A549 (cell line): ENCODE results near the gene ZNF865. TPM values are rescaled to one million over a fixed set of nuclear protein-coding genes. Genes with fewer than 3 reads are reported as not detected.

Source experiments
- ATAC-seq, 2 experiments: fragments of 200-7000 bp in 1 of 2; fragments of >200 bp in 1 of 2; cut with Nextera tagmentation in 1 of 2; cut with Tn5 transposase in 1 of 2; 3 replicates each; pipeline versions ENCODE4 v1.8.0 to v1.9.1; 2018 to 2020; ENCODE audit warnings: mild to moderate bottlenecking in 1 of 2, moderate library complexity in 1 of 2
- CTCF ChIA-PET: fragments of 300-600 bp; sonication (Branson Sonifier 250); formaldehyde crosslinking; extraction: SDS; loops from one replicate; lab custom pipeline; 2021; ENCODE audit warnings: antibody characterized with exemption, inconsistent platforms; lab: Yijun Ruan, JAX
- POLR2A ChIA-PET: fragments of 350-600 bp; formaldehyde crosslinking; extraction: SDS; loops from one replicate; lab custom pipeline; 2021; ENCODE audit warnings: antibody characterized with exemption, inconsistent platforms; lab: Yijun Ruan, JAX
- DNase-seq, 2 experiments: peaks; one replicate each; pipeline versions ENCODE4 v3.0.0 to v3.0.0-alpha.2; 2011 to 2016; ENCODE audit warnings: low read depth in 1 of 2, low spot score in 1 of 2
- FAIRE-seq: peaks from 2 replicates; lab custom pipeline; 2011; peaks lifted over from hg19 to GRCh38; lab: Jason Lieb, UNC
- H3K27ac ChIP-seq, 2 experiments: fragments of >200 bp; sonication (Bioruptor Twin); formaldehyde crosslinking; 3 replicates each; pipeline ENCODE4 v1.5.1; 2016 to 2017
- H3K4me1 ChIP-seq: fragments of >200 bp; sonication (Bioruptor Twin); formaldehyde crosslinking; 3 replicates; pipeline ENCODE4 v1.6.1; 2016
- H3K4me2 ChIP-seq: fragments of >200 bp; sonication (Bioruptor Twin); formaldehyde crosslinking; 3 replicates; pipeline ENCODE4 v1.6.1; 2016
- H3K4me3 ChIP-seq: fragments of >200 bp; sonication (Bioruptor Twin); formaldehyde crosslinking; 3 replicates; pipeline ENCODE4 v1.5.1; 2016
- H3K9me3 ChIP-seq: fragments of >200 bp; sonication (Bioruptor Twin); formaldehyde crosslinking; 3 replicates; pipeline ENCODE4 v1.6.1; 2016
- CBX2 ChIP-seq: fragments of 200-600 bp; sonication (generic); IDR thresholded peaks from 2 replicates; pipeline ENCODE4 v1.6.1; 2016; ENCODE audit warnings: low read depth, mild to moderate bottlenecking, borderline replicate concordance
- CHD4 ChIP-seq: fragments of 200-600 bp; sonication (generic); IDR thresholded peaks from 2 replicates; pipeline ENCODE4 v1.6.1; 2016; ENCODE audit warnings: antibody characterized with exemption, mild to moderate bottlenecking, borderline replicate concordance
- EHMT2 ChIP-seq: fragments of 200-600 bp; sonication (generic); IDR thresholded peaks from 2 replicates; pipeline ENCODE4 v1.6.1; 2016; ENCODE audit warnings: antibody characterized with exemption, low read depth, mild to moderate bottlenecking, moderate library complexity
- ESRRA ChIP-seq: fragments of 150-350 bp; IDR thresholded peaks from 2 replicates; pipeline ENCODE4 v1.6.1; 2014; ENCODE audit warnings: mild to moderate bottlenecking, low read length, borderline replicate concordance
- FOSL2 ChIP-seq, 2 experiments: fragments of 450-650 bp in 1 of 2; fragments of >200 bp in 1 of 2; sonication (Bioruptor Twin) in 1 of 2; formaldehyde crosslinking; IDR thresholded peaks; 2 replicates each; pipeline versions ENCODE4 v1.5.0 to v1.6.1; 2016 to 2020; ENCODE audit warnings: mild to moderate bottlenecking in 1 of 2, moderate library complexity in 1 of 2
- FOXS1 ChIP-seq: fragments of 250-450 bp; sonication (Bioruptor Pico); IDR thresholded peaks from 2 replicates; pipeline ENCODE4 v1.5.0; 2020; ENCODE audit warnings: mild to moderate bottlenecking, moderate library complexity
- HEYL ChIP-seq: fragments of 250-450 bp; sonication (Bioruptor Pico); IDR thresholded peaks from 2 replicates; pipeline ENCODE4 v1.8.0; 2021; ENCODE audit warnings: mild to moderate bottlenecking, moderate library complexity
- HOXA7 ChIP-seq: fragments of 250-450 bp; sonication (Bioruptor Pico); IDR thresholded peaks from 2 replicates; pipeline ENCODE4 v1.5.0; 2020; ENCODE audit warnings: mild to moderate bottlenecking, moderate library complexity
- HOXB13 ChIP-seq: fragments of 250-450 bp; sonication (Bioruptor Pico); IDR thresholded peaks from 2 replicates; pipeline ENCODE4 v1.5.0; 2020; ENCODE audit warnings: low read depth, mild to moderate bottlenecking, moderate library complexity
- HOXB5 ChIP-seq: fragments of 250-450 bp; sonication (Bioruptor Pico); IDR thresholded peaks from 2 replicates; pipeline ENCODE4 v1.5.0; 2020; ENCODE audit warnings: mild to moderate bottlenecking, moderate library complexity
- JUN ChIP-seq, 2 experiments: fragments of >200 bp; sonication (Bioruptor Twin); formaldehyde crosslinking; IDR thresholded peaks; 2 replicates in 1 of 2; 3 replicates in 1 of 2; pipeline ENCODE4 v1.6.1; 2016 to 2017
- JUNB ChIP-seq: fragments of >200 bp; sonication (Bioruptor Twin); formaldehyde crosslinking; IDR thresholded peaks from 2 replicates; pipeline ENCODE4 v1.6.1; 2016
- KDM5A ChIP-seq: fragments of 200-600 bp; sonication (generic); IDR thresholded peaks from 2 replicates; pipeline ENCODE4 v1.6.1; 2016; ENCODE audit warnings: antibody characterized with exemption, mild to moderate bottlenecking
- MYC ChIP-seq: IDR thresholded peaks from 2 replicates; pipeline ENCODE4 v1.6.1; 2012; ENCODE audit warnings: mild to moderate bottlenecking, inconsistent platforms, low read length, improper control_type of control experiment, borderline replicate concordance
- NFE2L2 ChIP-seq: fragments of 150-350 bp; conservative IDR thresholded peaks from 2 replicates; pipeline ENCODE4 v1.6.1; 2014; ENCODE audit warnings: low read length
- NR3C1 ChIP-seq: fragments of >200 bp; sonication (Bioruptor Twin); formaldehyde crosslinking; IDR thresholded peaks from 3 replicates; pipeline ENCODE4 v1.6.1; 2017
- PHF8 ChIP-seq: fragments of 200-600 bp; sonication (generic); IDR thresholded peaks from 2 replicates; pipeline ENCODE4 v1.6.1; 2016; ENCODE audit warnings: low read depth, mild to moderate bottlenecking, antibody characterized with exemption, moderate library complexity, borderline replicate concordance
- POLR2A ChIP-seq: IDR thresholded peaks from 2 replicates; pipeline ENCODE4 v1.6.1; 2012; ENCODE audit warnings: mild to moderate bottlenecking, low read length
- POLR2AphosphoS2 ChIP-seq: conservative IDR thresholded peaks from 2 replicates; pipeline ENCODE4 v1.6.1; 2012; ENCODE audit warnings: low read length, improper control_type of control experiment, inconsistent platforms
- RAD21 ChIP-seq, 2 experiments: fragments of >200 bp in 1 of 2; sonication (Bioruptor Twin) in 1 of 2; formaldehyde crosslinking in 1 of 2; IDR thresholded peaks in 1 of 2; conservative IDR thresholded peaks in 1 of 2; 2 replicates in 1 of 2; 3 replicates in 1 of 2; pipeline ENCODE4 v1.6.1; 2012 to 2018; ENCODE audit warnings: inconsistent platforms in 1 of 2
- RARB ChIP-seq: fragments of 250-450 bp; sonication (Bioruptor Pico); IDR thresholded peaks from 2 replicates; pipeline ENCODE4 v1.8.0; 2021; ENCODE audit warnings: mild to moderate bottlenecking, moderate library complexity
- RCOR1 ChIP-seq: fragments of 150-350 bp; IDR thresholded peaks from 2 replicates; pipeline ENCODE4 v1.6.1; 2014; ENCODE audit warnings: antibody characterized with exemption, low read length, low read depth
- SMC3 ChIP-seq: fragments of >200 bp; sonication (Bioruptor Twin); formaldehyde crosslinking; IDR thresholded peaks from 3 replicates; pipeline ENCODE4 v1.6.1; 2018; ENCODE audit warnings: inconsistent platforms
- TFCP2L1 ChIP-seq: fragments of 250-450 bp; sonication (Bioruptor Pico); IDR thresholded peaks from 2 replicates; pipeline ENCODE4 v1.5.0; 2021; ENCODE audit warnings: mild to moderate bottlenecking
- ZC3H11A ChIP-seq: fragments of 450-650 bp; IDR thresholded peaks from 2 replicates; pipeline ENCODE4 v1.6.1; 2014; ENCODE audit warnings: antibody characterized with exemption, mild to moderate bottlenecking
- ZSCAN20 ChIP-seq: fragments of 250-450 bp; sonication (Bioruptor Pico); IDR thresholded peaks from 2 replicates; pipeline ENCODE4 v1.8.0; 2022; ENCODE audit warnings: mild to moderate bottlenecking, moderate library complexity
- WGBS: methylation state at CpG from one replicate; pipeline ENCODE4 v1.1.6; 2017; ENCODE audit errors: missing lambda C conversion rate; 5-methylcytosine and 5-hydroxymethylcytosine counted together
- polyA plus RNA-seq, 4 experiments: library from polyadenylated mRNA; depleted of rRNA in 3 of 4; stranded (reverse); fragments of >200 nt; fragmentation: RNase III in 1 of 4; extraction: RNeasy Plus Mini Kit Qiagen cat#74134 plus additional on column Dnase treatment in 1 of 4; gene quantifications; 2 replicates in 3 of 4; 3 replicates in 1 of 4; pipeline ENCODE4 v1.2.3, GENCODE V29; 2011 to 2017
- TF ChIP-seq, protein P1 (sequence below): IDR thresholded peaks from 2 replicates; pipeline ENCODE4 v1.6.1; 2012
- TF ChIP-seq, protein P2 (sequence below): IDR thresholded peaks from 2 replicates; pipeline ENCODE4 v1.6.1; 2012; ENCODE audit warnings: low read depth, borderline replicate concordance
- TF ChIP-seq, protein P3 (sequence below): fragments of >200 bp; sonication (Bioruptor Twin); formaldehyde crosslinking; IDR thresholded peaks from 3 replicates; pipeline ENCODE4 v1.6.1; 2016
- TF ChIP-seq, protein P4 (sequence below): fragments of >200 bp; sonication (Bioruptor Twin); formaldehyde crosslinking; IDR thresholded peaks from 3 replicates; pipeline ENCODE4 v1.5.1; 2016
- TF ChIP-seq, protein P5 (sequence below): fragments of 200-600 bp; sonication (generic); IDR thresholded peaks from 2 replicates; pipeline ENCODE4 v1.6.1; 2016; ENCODE audit warnings: antibody characterized with exemption, mild to moderate bottlenecking, moderate library complexity
- TF ChIP-seq, protein P6 (sequence below): fragments of >200 bp; sonication (Bioruptor Twin); formaldehyde crosslinking; IDR thresholded peaks from 2 replicates; pipeline ENCODE4 v1.6.1; 2016

Gene ZNF865
- polyA plus RNA-seq, 2 of the 4 experiments (the other 2 are of a cell fraction): 2.1 to 7.9 TPM

DNA sequence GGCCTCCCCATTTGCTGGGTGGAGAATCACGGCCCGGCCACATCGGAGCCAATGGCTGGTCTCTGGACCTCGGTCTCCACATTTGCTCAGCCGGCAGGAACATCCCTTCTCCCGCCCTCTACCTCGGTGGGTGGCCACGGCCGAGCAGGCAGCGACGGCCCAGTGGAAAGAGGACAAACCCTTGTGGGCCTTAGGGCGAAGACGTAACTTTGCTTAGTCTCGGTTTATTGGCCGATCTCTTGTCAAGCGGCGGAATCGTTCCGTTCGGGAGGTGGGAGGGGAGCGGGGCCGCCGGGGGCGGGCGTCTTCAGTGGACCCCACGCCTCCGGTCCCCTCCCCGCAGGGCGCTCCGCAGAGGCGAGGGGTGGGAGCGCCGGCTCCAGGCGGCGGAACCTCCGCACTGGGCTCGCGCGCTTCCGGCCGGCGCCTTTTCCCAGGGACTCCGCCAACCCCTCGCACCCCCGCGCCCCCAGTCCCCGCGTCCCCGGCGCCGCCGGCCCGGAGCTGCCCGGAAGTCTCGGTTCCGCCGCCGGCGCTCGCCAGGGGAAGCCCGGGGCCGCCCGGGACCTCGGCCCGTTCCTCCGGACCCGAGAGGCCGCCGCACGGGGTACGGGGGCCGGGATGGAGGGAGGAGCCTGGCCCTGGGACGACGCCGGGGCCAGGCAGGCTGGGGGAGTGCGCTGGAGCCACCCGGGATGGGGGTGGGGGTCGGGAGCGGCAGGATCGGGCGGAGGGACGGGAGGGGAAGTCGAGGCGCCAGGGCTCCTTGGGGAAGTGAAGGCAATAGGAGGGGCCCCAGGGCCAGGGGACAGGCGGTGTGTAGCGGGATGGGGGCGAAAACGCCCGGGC, 35.4 kb downstream of the ZNF865 start, which contains the start of gene ZNF580:
ZNF580 (plus strand) TSS at position 426 of the 849 bp plus-strand sequence. CDS start 1,507 bp downstream, outside the sequence.
- H3K4me1 ChIP-seq: peaks cover 37% of the 10 kb centered on the region
- H3K27ac ChIP-seq: peak within 1 kb of the TSS; percentile 92 to 97
- H3K4me3 ChIP-seq: peak within 1 kb of the TSS; percentile 63
- ChIA-PET CTCF (interaction anchor here (1.0 to 1.9 kb wide), 4 partner anchors 9 to 14 kb away, joined by 3 to 6 read pairs (median 4); no protein-coding TSS in a partner anchor), POLR2A (interaction anchor here (0.6 kb wide), 2 partner anchors 346 to 405 kb away, joined by 3 to 4 read pairs; no protein-coding TSS in a partner anchor)
- DNase-seq: peak; percentile 77 to 88
- peak; percentile 62 to 67 for ATAC-seq
- FAIRE-seq: no peak
- no peaks in the 10 kb centered on the region for H3K9me3 ChIP-seq
- peak within 1 kb of the TSS; percentile 100 for H3K4me2 ChIP-seq
- 6% methylated on average over 24 of the region's 89 CpGs for WGBS
- TF ChIP-seq KDM5A (0 out of 2 replicates have a peak, but pooled peaks have one; percentile 5), RAD21 (conservative IDR thresholded peaks at IDR 0.05 in 1 of 2, IDR thresholded peaks at IDR 0.05 in 1 of 2) (no peak), PHF8 (peak; percentile 59), HOXA7 (CRISPR knock-in tag) (no peak), HOXB5 (CRISPR knock-in tag) (no peak), JUNB (no peak), NFE2L2 (no peak), CHD4 (no peak), FOXS1 (CRISPR knock-in tag) (no peak), SMC3 (no peak), FOSL2 (IDR thresholded peaks at IDR 0.05) (no peak), FOSL2 (CRISPR knock-in tag; IDR thresholded peaks at IDR 0.05) (no peak), JUN (IDR thresholded peaks at IDR 0.05) (peak; percentile 79 to 99), RCOR1 (no peak), HEYL (CRISPR knock-in tag) (no peak), RARB (no peak), HOXB13 (CRISPR knock-in tag) (no peak), POLR2A (peak; percentile 47), TFCP2L1 (no peak), MYC (no peak), ESRRA (no peak), POLR2AphosphoS2 (no peak), NR3C1 (no peak), ZSCAN20 (CRISPR knock-in tag) (no peak), ZC3H11A (no peak), CBX2 (no peak), EHMT2 (no peak)
- TF ChIP-seq, protein P1, sequence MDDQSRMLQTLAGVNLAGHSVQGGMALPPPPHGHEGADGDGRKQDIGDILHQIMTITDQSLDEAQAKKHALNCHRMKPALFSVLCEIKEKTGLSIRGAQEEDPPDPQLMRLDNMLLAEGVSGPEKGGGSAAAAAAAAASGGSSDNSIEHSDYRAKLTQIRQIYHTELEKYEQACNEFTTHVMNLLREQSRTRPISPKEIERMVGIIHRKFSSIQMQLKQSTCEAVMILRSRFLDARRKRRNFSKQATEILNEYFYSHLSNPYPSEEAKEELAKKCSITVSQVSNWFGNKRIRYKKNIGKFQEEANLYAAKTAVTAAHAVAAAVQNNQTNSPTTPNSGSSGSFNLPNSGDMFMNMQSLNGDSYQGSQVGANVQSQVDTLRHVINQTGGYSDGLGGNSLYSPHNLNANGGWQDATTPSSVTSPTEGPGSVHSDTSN: peak; percentile 80
- TF ChIP-seq, protein P2, sequence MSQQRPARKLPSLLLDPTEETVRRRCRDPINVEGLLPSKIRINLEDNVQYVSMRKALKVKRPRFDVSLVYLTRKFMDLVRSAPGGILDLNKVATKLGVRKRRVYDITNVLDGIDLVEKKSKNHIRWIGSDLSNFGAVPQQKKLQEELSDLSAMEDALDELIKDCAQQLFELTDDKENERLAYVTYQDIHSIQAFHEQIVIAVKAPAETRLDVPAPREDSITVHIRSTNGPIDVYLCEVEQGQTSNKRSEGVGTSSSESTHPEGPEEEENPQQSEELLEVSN: 0 out of 2 replicates have a peak, but pooled peaks have one; percentile 40
- TF ChIP-seq, protein P3, sequence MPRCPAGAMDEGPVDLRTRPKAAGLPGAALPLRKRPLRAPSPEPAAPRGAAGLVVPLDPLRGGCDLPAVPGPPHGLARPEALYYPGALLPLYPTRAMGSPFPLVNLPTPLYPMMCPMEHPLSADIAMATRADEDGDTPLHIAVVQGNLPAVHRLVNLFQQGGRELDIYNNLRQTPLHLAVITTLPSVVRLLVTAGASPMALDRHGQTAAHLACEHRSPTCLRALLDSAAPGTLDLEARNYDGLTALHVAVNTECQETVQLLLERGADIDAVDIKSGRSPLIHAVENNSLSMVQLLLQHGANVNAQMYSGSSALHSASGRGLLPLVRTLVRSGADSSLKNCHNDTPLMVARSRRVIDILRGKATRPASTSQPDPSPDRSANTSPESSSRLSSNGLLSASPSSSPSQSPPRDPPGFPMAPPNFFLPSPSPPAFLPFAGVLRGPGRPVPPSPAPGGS: peak; percentile 95
- TF ChIP-seq, protein P4, sequence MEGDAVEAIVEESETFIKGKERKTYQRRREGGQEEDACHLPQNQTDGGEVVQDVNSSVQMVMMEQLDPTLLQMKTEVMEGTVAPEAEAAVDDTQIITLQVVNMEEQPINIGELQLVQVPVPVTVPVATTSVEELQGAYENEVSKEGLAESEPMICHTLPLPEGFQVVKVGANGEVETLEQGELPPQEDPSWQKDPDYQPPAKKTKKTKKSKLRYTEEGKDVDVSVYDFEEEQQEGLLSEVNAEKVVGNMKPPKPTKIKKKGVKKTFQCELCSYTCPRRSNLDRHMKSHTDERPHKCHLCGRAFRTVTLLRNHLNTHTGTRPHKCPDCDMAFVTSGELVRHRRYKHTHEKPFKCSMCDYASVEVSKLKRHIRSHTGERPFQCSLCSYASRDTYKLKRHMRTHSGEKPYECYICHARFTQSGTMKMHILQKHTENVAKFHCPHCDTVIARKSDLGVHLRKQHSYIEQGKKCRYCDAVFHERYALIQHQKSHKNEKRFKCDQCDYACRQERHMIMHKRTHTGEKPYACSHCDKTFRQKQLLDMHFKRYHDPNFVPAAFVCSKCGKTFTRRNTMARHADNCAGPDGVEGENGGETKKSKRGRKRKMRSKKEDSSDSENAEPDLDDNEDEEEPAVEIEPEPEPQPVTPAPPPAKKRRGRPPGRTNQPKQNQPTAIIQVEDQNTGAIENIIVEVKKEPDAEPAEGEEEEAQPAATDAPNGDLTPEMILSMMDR: 0 out of 3 replicates have a peak, but pooled peaks have one; percentile 10
- TF ChIP-seq, protein P5, sequence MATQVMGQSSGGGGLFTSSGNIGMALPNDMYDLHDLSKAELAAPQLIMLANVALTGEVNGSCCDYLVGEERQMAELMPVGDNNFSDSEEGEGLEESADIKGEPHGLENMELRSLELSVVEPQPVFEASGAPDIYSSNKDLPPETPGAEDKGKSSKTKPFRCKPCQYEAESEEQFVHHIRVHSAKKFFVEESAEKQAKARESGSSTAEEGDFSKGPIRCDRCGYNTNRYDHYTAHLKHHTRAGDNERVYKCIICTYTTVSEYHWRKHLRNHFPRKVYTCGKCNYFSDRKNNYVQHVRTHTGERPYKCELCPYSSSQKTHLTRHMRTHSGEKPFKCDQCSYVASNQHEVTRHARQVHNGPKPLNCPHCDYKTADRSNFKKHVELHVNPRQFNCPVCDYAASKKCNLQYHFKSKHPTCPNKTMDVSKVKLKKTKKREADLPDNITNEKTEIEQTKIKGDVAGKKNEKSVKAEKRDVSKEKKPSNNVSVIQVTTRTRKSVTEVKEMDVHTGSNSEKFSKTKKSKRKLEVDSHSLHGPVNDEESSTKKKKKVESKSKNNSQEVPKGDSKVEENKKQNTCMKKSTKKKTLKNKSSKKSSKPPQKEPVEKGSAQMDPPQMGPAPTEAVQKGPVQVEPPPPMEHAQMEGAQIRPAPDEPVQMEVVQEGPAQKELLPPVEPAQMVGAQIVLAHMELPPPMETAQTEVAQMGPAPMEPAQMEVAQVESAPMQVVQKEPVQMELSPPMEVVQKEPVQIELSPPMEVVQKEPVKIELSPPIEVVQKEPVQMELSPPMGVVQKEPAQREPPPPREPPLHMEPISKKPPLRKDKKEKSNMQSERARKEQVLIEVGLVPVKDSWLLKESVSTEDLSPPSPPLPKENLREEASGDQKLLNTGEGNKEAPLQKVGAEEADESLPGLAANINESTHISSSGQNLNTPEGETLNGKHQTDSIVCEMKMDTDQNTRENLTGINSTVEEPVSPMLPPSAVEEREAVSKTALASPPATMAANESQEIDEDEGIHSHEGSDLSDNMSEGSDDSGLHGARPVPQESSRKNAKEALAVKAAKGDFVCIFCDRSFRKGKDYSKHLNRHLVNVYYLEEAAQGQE: no peak
- TF ChIP-seq, protein P6, sequence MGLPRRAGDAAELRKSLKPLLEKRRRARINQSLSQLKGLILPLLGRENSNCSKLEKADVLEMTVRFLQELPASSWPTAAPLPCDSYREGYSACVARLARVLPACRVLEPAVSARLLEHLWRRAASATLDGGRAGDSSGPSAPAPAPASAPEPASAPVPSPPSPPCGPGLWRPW: no peak
